A673 (cell line): ENCODE results near the gene ACKR3.

Experiments
- EZH2 ChIP-seq: fragments of 200-600 bp; sonication (generic); IDR thresholded peaks from 2 replicates; pipeline ENCODE4 v1.6.1; 2017; ENCODE audit warnings: borderline replicate concordance, low read depth, mild to moderate bottlenecking, mixed read lengths, antibody characterized with exemption, low read length; ENCODE audit not compliant: poor library complexity, severe bottlenecking
- TF ChIP-seq, protein P1 (sequence below): fragments of 300-800, 200-600 bp; sonication (generic); conservative IDR thresholded peaks from 2 replicates; pipeline ENCODE4 v1.5.1; 2017; ENCODE audit warnings: low read depth, mild to moderate bottlenecking, antibody characterized with exemption, low read length, moderate library complexity, mixed read lengths

GRCh38 chr2:236614551-236614950 is 44.9 kb downstream of the ACKR3 start:
- TF ChIP-seq, protein P1, sequence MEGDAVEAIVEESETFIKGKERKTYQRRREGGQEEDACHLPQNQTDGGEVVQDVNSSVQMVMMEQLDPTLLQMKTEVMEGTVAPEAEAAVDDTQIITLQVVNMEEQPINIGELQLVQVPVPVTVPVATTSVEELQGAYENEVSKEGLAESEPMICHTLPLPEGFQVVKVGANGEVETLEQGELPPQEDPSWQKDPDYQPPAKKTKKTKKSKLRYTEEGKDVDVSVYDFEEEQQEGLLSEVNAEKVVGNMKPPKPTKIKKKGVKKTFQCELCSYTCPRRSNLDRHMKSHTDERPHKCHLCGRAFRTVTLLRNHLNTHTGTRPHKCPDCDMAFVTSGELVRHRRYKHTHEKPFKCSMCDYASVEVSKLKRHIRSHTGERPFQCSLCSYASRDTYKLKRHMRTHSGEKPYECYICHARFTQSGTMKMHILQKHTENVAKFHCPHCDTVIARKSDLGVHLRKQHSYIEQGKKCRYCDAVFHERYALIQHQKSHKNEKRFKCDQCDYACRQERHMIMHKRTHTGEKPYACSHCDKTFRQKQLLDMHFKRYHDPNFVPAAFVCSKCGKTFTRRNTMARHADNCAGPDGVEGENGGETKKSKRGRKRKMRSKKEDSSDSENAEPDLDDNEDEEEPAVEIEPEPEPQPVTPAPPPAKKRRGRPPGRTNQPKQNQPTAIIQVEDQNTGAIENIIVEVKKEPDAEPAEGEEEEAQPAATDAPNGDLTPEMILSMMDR, result no peak
- TF ChIP-seq EZH2, result no peak
